Bronchus fibroblast of lung (primary cell): ENCODE data around the gene MAGED1. TPM values are rescaled to one million over a fixed set of nuclear protein-coding genes. Genes with fewer than 3 reads are reported as not detected.

Source experiments
- total RNA-seq: library from RNA; depleted of rRNA; stranded (reverse); fragments of >200 nt; gene quantifications from 2 replicates; pipeline ENCODE4 v1.2.3, GENCODE V29; 2015

The MAGED1 gene
- total RNA-seq, result 287 and 325 TPM in 2 replicates

DNA sequence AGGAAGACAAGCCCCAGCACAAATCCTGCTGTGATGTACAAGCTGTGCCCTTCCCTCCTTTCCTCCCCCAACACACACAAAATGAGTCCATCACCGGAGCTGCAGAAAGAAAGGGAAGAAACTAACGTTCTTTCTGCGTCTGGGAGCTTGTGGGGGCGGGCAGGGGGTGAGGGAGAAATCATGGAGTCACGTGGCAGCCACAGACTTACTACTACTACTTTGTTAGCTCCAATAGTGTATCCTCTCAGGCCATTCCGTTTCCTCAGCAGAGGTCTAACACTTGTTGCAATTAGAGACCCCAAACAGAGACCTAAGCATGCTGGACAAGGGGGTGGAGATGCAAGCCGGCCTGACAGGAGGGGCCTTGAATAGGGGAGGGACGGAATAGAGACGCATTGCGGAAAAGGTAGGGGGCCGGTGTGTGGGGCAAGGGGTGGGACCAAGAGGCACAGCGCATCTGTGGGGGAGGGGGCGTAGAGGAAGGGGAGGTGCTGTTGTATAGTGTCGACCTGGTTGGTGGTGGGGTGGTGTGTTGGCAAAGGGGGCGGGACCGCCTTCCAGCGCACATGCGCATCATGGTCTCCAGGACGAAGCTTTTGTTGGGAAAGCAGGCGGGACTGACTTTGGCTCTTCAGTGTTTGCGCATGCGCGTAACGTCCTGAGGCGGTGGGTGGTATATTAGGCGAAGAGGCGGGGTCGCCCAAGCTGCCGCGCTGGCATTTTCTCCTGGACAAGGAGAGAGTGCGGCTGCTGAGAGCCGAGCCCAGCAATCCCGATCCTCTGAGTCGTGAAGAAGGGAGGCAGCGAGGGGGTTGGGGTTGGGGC, at the start of gene MAGED1:
Gene MAGED1, plus strand, starts transcription at position 703 of the 825 bp plus-strand sequence. CDS start 682 bp downstream, outside the sequence.

Other genes with a start within 250 kb of the MAGED1 start
- gene CENPVL2, start 210.8 kb upstream of the MAGED1 start, total RNA-seq, result not detected in 2 replicates
- gene CENPVL1, start 183.1 kb upstream of the MAGED1 start, total RNA-seq, result not detected in 2 replicates
- 4.9 and 5.2 TPM in 2 replicates for gene GSPT2, start 150.2 kb upstream of the MAGED1 start, total RNA-seq
- gene MAGED4B, start 175.6 kb downstream of the MAGED1 start, total RNA-seq, result 27.2 and 36.6 TPM in 2 replicates